MM.1S (cell line): ENCODE data around the gene TXNDC9.
"Not testable (repeated sequence)": the region's sequence is repeated elsewhere in the genome, so short reads cannot be mapped to it uniquely, and the experiment has no call there.

Experiments
- EZH2 ChIP-seq: fragments of 300-600 bp; sonication (generic); optimal IDR thresholded peaks from 2 replicates; pipeline ENCODE3; 2017; ENCODE audit warnings: low read depth, mild to moderate bottlenecking, antibody characterized with exemption, low read length, mixed read lengths
- EZH2phosphoT487 ChIP-seq: fragments of 300-600 bp; sonication (generic); IDR thresholded peaks from 2 replicates; pipeline ENCODE4 v1.6.1; 2018; ENCODE audit warnings: antibody characterized with exemption, low read length
- TF ChIP-seq, protein P1 (sequence below): fragments of 300-600 bp; sonication (generic); IDR thresholded peaks from 2 replicates; pipeline ENCODE4 v1.5.1; 2016; ENCODE audit warnings: antibody characterized with exemption, low read length, mixed read lengths

- TF ChIP-seq, protein P1, sequence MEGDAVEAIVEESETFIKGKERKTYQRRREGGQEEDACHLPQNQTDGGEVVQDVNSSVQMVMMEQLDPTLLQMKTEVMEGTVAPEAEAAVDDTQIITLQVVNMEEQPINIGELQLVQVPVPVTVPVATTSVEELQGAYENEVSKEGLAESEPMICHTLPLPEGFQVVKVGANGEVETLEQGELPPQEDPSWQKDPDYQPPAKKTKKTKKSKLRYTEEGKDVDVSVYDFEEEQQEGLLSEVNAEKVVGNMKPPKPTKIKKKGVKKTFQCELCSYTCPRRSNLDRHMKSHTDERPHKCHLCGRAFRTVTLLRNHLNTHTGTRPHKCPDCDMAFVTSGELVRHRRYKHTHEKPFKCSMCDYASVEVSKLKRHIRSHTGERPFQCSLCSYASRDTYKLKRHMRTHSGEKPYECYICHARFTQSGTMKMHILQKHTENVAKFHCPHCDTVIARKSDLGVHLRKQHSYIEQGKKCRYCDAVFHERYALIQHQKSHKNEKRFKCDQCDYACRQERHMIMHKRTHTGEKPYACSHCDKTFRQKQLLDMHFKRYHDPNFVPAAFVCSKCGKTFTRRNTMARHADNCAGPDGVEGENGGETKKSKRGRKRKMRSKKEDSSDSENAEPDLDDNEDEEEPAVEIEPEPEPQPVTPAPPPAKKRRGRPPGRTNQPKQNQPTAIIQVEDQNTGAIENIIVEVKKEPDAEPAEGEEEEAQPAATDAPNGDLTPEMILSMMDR = not testable (repeated sequence)
- not testable (repeated sequence) for TF ChIP-seq EZH2phosphoT487, EZH2
Measured at GRCh38 chr2:99301097-99301496, 35.0 kb downstream of the TXNDC9 start, which contains the start of gene LYG1.
